K562 treated with DMSO at 1 percent for 4 hours (cell line): ENCODE results near the gene TRIM22. TPM values are rescaled to one million over a fixed set of nuclear protein-coding genes. Genes with fewer than 3 reads are reported as not detected.

Experiments used
- total RNA-seq: library from RNA; unstranded; fragments of 300-600 nt; gene quantifications from 2 replicates; pipeline ENCODE4 v1.2.3, GENCODE V29; 2022; ENCODE audit not compliant: insufficient read depth

TRIM22 gene, protein sequence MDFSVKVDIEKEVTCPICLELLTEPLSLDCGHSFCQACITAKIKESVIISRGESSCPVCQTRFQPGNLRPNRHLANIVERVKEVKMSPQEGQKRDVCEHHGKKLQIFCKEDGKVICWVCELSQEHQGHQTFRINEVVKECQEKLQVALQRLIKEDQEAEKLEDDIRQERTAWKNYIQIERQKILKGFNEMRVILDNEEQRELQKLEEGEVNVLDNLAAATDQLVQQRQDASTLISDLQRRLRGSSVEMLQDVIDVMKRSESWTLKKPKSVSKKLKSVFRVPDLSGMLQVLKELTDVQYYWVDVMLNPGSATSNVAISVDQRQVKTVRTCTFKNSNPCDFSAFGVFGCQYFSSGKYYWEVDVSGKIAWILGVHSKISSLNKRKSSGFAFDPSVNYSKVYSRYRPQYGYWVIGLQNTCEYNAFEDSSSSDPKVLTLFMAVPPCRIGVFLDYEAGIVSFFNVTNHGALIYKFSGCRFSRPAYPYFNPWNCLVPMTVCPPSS
- 0.41 and 0.45 TPM in 2 replicates for total RNA-seq

DNA sequence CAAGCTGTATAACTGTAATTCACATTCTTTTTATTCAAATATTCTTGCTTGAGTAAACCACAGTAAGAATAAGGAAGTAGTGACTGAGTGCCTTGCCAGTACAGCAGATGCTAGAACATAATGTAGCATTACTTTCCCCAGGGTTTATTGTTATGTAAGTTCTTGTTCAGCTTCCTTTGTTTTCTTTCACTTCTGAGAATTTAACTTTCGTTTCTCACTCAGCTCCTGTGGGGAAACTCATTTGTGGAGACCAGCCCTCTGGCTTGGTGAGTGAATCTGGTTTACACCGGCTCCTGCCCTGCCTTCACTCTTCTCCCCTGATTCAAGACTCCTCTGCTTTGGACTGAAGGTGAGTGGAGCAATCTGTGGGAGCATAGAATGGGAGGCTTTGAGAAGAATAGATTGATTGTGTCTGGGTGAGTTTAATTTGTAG lies at the start of gene TRIM22:
TSS of gene TRIM22 (plus strand) at position 240 of the 433 bp plus-strand sequence. CDS start 6,443 bp downstream, outside the sequence.

DNA sequence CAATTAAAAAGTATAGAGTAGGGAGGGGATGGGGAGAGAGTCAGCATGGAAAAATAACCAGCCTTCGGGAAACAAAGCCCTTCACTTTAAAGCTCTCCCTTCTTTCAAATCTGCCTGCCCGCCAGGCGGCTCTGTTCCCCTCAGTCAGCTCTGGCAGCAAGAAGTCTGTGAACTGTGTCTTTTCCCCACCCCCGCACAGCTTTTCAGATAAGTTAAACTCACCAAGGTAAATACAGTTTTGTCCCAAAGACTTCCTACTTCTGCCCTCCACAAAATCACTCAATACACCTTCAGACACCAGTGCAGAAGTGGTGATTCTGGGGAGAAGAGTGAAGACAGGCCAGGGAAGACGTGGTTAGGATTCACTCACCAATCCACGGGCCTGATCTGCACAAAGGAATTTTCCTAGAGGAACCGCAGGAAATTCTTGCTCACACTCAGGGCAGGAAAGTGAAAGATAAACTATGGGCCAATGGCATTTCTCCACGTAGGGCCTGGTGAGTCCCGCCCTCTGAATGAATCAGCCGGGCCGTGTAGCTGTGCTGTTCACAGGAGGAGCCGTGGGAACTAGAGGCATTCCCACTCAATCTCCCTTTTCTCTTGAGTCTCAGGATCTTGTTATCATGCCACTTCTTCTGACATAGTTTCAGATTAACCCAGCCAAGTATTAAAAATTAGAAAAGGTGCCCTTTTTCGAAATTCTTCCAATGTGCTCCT lies 4.8 kb upstream of the TRIM22 start, which contains the start of gene TRIM5:
TSS of gene TRIM5 (minus strand) at position 429 of the 717 bp plus-strand sequence. CDS start 4,897 bp downstream, outside the sequence.

DNA sequence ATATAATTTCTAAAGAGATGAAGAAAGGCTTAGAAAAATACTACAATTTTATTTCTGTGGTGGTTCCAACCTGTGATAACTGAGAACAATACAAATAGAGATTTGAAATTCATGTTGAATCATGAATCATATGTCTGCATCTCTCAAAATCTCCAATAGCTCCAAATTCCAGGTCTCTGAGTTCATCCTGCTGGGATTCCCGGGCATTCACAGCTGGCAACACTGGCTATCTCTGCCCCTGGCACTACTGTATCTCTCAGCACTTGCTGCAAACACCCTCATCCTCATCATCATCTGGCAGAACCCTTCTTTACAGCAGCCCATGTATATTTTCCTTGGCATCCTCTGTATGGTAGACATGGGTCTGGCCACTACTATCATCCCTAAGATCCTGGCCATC lies 46.8 kb downstream of the TRIM22 start, which contains the start of gene OR56B1:
TSS of gene OR56B1 (plus strand) at position 53 of the 400 bp plus-strand sequence. CDS start at position 122, 69 bp downstream.

DNA sequence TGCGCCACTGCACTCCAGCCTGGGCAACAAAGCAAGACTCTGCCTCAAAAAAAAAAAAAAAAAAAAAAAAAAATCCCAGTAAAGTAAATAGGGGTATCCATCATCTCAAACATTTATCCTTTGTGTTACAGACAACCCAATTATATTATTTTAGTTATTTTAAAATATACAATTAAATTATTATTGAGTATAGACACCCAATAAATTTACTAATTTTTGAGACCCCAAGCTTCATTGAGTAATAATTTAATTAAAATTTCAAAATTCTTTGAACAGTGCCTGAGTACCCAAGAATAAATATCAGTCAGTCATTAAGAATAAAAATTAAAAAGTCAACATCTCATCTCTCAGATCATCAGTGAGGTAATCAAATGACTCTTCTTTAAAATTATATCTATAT lies 64.4 kb downstream of the TRIM22 start, which contains the start of gene OR52N4:
TSS of gene OR52N4 (plus strand) at position 301 of the 400 bp plus-strand sequence. CDS start 498 bp downstream, outside the sequence.

Other genes starting within 250 kb of the TRIM22 start
- not detected in 2 replicates for gene OR51I1, start 248.3 kb upstream of the TRIM22 start, total RNA-seq
- not detected in 2 replicates for gene OR51I2, start 240.5 kb upstream of the TRIM22 start, total RNA-seq
- not detected in 2 replicates for gene OR52D1, start 201.1 kb upstream of the TRIM22 start, total RNA-seq
- gene UBQLN3, start 179.8 kb upstream of the TRIM22 start, total RNA-seq = not detected in 2 replicates
- 0.44 TPM in 1 of 2 replicates, not detected in the other for gene UBQLNL, start 173.1 kb upstream of the TRIM22 start, total RNA-seq
- gene OR52H1, start 141.2 kb upstream of the TRIM22 start, total RNA-seq = not detected in 2 replicates
- not detected in 2 replicates for gene OR52B6, start 108.9 kb upstream of the TRIM22 start, total RNA-seq
- gene TRIM6, start 93.2 kb upstream of the TRIM22 start, total RNA-seq = 10.9 and 13.0 TPM in 2 replicates
- gene TRIM34, start 64.8 kb upstream of the TRIM22 start, total RNA-seq = 2.0 and 3.1 TPM in 2 replicates
- 11.6 and 13.1 TPM in 2 replicates for gene TRIM5, start 4.7 kb upstream of the TRIM22 start, total RNA-seq
- gene OR56B1, start 46.7 kb downstream of the TRIM22 start, total RNA-seq = not detected in 2 replicates
- not detected in 2 replicates for gene OR52N4, start 64.5 kb downstream of the TRIM22 start, total RNA-seq
- gene OR52N5, start 93.6 kb downstream of the TRIM22 start, total RNA-seq = not detected in 2 replicates
- not detected in 2 replicates for gene OR52N1, start 101.5 kb downstream of the TRIM22 start, total RNA-seq
- not detected in 2 replicates for gene OR52N2, start 119.1 kb downstream of the TRIM22 start, total RNA-seq
- not detected in 2 replicates for gene OR52E6, start 152.1 kb downstream of the TRIM22 start, total RNA-seq
- not detected in 2 replicates for gene OR52E8, start 167.9 kb downstream of the TRIM22 start, total RNA-seq
- gene OR52E4, start 190.8 kb downstream of the TRIM22 start, total RNA-seq = not detected in 2 replicates
- not detected in 2 replicates for gene OR52E5, start 203.4 kb downstream of the TRIM22 start, total RNA-seq